Coronary artery (tissue), 2 donors: ENCODE data around the gene ANGPT4.

Experiments
- DNase-seq: peaks from one replicate; pipeline ENCODE4 v3.0.0-alpha.2; 2017; ENCODE audit warnings: low spot score
- H3K27ac ChIP-seq, 2 donors: fragments of 200-600 bp; sonication (generic); one replicate each; pipeline ENCODE4 v1.5.1; 2016 to 2019
- H3K4me3 ChIP-seq: fragments of 200-600 bp; sonication (generic); 2 replicates; pipeline ENCODE4 v1.5.1; 2016; ENCODE audit warnings: mild to moderate bottlenecking, moderate library complexity
- TF ChIP-seq, protein P1 (sequence below): fragments of 200-600 bp; sonication (generic); IDR thresholded peaks from one replicate; pipeline ENCODE4 v1.5.1; 2019; ENCODE audit warnings: antibody characterized with exemption

The ANGPT4 gene

GRCh38 chr20:824490-824889 is 91.6 kb downstream of the ANGPT4 start:
- H3K27ac ChIP-seq, result no peak overlapping the region
- TF ChIP-seq, protein P1, sequence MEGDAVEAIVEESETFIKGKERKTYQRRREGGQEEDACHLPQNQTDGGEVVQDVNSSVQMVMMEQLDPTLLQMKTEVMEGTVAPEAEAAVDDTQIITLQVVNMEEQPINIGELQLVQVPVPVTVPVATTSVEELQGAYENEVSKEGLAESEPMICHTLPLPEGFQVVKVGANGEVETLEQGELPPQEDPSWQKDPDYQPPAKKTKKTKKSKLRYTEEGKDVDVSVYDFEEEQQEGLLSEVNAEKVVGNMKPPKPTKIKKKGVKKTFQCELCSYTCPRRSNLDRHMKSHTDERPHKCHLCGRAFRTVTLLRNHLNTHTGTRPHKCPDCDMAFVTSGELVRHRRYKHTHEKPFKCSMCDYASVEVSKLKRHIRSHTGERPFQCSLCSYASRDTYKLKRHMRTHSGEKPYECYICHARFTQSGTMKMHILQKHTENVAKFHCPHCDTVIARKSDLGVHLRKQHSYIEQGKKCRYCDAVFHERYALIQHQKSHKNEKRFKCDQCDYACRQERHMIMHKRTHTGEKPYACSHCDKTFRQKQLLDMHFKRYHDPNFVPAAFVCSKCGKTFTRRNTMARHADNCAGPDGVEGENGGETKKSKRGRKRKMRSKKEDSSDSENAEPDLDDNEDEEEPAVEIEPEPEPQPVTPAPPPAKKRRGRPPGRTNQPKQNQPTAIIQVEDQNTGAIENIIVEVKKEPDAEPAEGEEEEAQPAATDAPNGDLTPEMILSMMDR, result no peak
- DNase-seq, result no peak
- H3K4me3 ChIP-seq, result no peak overlapping the region

DNA sequence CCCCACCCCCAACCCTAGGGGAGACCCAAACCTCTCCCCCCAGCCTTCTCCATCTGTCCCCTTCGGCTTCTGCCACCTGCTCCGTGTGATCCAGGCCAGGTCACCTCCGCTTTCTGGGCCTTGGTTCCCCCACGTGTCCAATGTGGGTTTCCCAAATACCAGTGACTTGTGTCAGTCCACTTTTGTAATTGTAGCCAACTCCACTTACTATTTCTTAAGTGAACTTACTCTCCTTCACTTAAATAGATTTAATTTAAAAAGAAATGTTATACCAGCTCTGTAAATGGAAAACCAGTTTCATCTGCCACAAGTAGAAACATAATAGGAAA is 92.6 kb downstream of the ANGPT4 start:
- Histone ChIP-seq H3K27ac (no peak overlapping the region), H3K4me3 (no peak overlapping the region)
- TF ChIP-seq, protein P1, result no peak
- DNase-seq, result no peak

DNA sequence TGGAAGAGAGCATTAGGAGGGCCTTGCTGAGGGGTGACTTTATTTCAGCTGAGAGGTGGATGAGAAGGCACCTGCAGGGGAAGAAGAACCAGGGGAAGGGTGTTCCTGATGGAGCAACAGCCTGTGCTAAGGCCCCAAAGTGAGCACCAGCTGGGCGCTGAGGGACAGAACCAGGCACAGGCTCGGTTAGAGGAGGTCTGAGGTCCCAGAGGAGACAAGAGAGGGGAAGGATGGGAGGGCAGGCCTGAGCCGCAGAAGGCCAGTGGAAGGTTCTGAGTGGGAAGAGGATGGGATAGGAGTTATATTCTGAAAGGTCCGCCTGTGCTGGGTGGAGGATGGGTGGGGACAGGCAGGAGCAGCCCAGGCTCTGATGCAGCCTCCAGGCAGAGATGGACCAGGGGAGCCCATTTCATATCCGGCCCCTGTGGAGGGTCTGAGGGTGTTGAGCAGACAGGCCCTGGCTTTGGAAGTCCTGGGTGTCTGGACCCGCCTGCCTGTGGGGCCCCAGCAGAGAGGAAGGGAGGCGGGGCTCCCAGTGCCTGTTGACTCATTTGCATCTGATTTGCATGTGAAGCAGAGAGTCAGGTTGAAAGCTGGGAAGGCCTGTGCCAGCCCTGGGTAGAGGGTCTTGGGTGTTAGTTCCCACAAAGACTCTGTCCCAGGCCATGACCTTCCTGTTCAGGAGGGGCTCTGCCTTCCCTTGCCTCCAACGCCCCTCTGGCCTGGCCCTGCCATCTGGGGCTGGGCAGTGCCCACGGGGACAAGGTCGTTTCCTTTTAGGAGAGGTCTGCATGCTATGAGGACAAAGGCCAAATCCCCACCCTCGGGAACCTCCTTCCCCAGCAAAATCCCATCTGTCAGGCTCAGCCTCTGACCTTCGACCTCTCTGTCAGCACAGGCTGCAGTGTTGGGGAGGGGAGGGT is 93.2 kb downstream of the ANGPT4 start:
- Histone ChIP-seq H3K4me3 (no peak overlapping the region), H3K27ac (no peak overlapping the region)
- DNase-seq, result peak; percentile 53
- TF ChIP-seq, protein P1, result no peak

- peak; percentile 22 for DNase-seq
- TF ChIP-seq, protein P1, result no peak
- H3K27ac ChIP-seq, result no peak overlapping the region
- H3K4me3 ChIP-seq, result no peak overlapping the region
Observed at GRCh38 chr20:821731-822065, 94.4 kb downstream of the ANGPT4 start.

DNA sequence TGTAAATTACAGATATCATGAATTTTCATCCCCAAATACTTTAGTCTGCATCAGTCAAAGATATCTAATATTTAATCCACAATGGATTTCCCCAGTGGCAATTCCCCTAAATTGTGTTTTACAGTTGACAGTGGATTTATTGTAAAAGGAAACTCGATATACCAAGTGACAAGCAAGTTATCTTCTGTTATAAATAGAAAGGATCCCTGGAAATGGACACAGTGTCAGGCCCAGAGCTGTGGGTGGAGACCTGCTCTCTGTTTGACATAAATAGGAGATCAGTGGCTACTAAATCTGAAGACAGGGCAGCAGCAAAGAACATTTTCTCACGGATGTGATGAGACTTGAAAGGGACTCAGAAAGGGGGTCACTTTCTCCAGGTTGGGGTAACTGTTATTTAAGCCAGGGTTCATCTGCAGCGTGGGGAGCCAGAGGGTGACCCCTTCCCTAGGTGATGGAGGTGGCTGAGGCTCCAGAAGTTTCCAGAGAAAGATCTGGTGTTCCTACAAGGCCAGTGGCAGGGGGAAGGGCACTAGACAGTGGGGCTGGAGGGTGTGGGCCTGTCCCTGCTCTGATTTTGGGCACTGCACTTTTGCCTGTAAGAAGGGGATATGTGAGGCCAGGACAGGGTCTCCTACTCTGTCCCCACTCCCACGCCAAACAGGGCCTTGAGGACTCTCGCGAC is 94.9 kb downstream of the ANGPT4 start:
- H3K4me3 ChIP-seq, result no peak overlapping the region

DNA sequence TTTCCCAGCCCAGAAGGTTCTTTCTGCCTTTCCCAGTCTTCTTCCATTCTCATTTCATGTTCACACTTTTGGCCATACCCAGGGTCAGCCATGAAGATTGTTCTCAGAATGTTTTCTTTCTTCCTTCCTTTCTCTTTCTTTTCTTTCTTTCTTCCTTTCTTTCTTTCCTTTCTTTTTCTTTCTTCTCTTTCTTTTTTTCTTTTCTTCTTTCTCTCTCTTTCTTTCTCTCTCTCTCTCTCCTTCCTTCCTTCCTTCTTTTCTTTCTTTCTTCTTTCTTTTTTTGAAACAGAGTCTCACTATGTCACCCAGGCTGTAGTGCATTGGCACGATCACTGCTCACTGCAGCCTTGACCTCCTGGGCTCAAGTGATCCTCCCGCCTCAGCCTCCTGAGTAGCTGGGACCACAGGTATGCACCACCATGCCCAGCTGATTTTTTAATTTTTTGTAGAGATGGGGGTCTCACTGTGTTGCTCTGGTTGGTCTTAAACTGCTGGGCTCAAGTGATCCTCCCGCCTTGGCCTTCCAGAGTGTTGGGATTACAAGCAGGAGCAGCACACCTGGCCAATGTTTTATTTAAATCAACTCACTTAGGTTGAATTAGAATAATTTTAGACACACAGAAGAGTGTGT is 95.7 kb downstream of the ANGPT4 start:
- H3K27ac ChIP-seq, result no peak overlapping the region
- no peak for DNase-seq
- TF ChIP-seq, protein P1, result no peak

More for the DNA sequence above, 94.9 kb downstream of the ANGPT4 start:
- no peak overlapping the region for H3K27ac ChIP-seq
- TF ChIP-seq, protein P1, result no peak
- DNase-seq, result peak; percentile 46

More for the DNA sequence above, 95.7 kb downstream of the ANGPT4 start:
- H3K4me3 ChIP-seq, result no peak overlapping the region
